Epithelial cell of proximal tubule (primary cell): ENCODE data around the gene ANKRD13D. TPM values are rescaled to one million over a fixed set of nuclear protein-coding genes. Genes with fewer than 3 reads are reported as not detected.

Source experiments
- DNase-seq: peaks from one replicate; pipeline ENCODE4 v3.0.0-alpha.2; 2011; ENCODE audit warnings: low read depth
- H3K4me3 ChIP-seq: 2 replicates; pipeline ENCODE4 v1.5.1; 2011; ENCODE audit warnings: low read depth, mild to moderate bottlenecking, low read length
- total RNA-seq: library from RNA; depleted of rRNA; stranded (reverse); fragments of >200 nt; gene quantifications from 2 replicates; pipeline ENCODE4 v1.2.3, GENCODE V29; 2015
- TF ChIP-seq, protein P1 (sequence below): conservative IDR thresholded peaks from 2 replicates; pipeline ENCODE4 v1.5.1; 2012; ENCODE audit warnings: low read depth, mild to moderate bottlenecking, low read length

ANKRD13D gene
- total RNA-seq, 1 donor from 2014 or later = 32.3 TPM

DNA sequence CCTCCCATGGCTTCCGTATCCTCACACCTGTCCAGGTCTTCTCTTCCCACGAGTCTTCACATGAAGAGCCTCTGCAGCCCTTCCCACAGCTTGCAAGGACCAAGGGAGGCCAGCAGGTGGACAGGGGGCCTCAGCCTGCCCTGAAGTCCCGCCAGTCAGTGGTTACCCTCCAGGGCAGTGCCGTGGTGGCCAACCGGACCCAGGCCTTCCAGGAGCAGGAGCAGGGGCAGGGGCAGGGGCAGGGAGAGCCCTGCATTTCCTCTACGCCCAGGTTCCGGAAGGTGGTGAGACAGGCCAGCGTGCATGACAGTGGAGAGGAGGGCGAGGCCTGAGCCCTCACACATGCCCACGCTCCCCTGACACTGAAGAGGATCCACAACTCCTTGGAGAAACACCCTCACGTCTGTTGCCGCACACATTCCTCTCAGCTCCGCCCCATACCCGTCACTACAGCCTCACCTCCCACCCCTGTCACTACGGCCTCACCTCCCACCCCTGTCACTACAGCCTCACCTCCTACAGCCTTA, 22.5 kb downstream of the ANKRD13D start:
- no peak overlapping the region for H3K4me3 ChIP-seq
- DNase-seq = no peak
- TF ChIP-seq, protein P1, sequence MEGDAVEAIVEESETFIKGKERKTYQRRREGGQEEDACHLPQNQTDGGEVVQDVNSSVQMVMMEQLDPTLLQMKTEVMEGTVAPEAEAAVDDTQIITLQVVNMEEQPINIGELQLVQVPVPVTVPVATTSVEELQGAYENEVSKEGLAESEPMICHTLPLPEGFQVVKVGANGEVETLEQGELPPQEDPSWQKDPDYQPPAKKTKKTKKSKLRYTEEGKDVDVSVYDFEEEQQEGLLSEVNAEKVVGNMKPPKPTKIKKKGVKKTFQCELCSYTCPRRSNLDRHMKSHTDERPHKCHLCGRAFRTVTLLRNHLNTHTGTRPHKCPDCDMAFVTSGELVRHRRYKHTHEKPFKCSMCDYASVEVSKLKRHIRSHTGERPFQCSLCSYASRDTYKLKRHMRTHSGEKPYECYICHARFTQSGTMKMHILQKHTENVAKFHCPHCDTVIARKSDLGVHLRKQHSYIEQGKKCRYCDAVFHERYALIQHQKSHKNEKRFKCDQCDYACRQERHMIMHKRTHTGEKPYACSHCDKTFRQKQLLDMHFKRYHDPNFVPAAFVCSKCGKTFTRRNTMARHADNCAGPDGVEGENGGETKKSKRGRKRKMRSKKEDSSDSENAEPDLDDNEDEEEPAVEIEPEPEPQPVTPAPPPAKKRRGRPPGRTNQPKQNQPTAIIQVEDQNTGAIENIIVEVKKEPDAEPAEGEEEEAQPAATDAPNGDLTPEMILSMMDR = no peak

DNA sequence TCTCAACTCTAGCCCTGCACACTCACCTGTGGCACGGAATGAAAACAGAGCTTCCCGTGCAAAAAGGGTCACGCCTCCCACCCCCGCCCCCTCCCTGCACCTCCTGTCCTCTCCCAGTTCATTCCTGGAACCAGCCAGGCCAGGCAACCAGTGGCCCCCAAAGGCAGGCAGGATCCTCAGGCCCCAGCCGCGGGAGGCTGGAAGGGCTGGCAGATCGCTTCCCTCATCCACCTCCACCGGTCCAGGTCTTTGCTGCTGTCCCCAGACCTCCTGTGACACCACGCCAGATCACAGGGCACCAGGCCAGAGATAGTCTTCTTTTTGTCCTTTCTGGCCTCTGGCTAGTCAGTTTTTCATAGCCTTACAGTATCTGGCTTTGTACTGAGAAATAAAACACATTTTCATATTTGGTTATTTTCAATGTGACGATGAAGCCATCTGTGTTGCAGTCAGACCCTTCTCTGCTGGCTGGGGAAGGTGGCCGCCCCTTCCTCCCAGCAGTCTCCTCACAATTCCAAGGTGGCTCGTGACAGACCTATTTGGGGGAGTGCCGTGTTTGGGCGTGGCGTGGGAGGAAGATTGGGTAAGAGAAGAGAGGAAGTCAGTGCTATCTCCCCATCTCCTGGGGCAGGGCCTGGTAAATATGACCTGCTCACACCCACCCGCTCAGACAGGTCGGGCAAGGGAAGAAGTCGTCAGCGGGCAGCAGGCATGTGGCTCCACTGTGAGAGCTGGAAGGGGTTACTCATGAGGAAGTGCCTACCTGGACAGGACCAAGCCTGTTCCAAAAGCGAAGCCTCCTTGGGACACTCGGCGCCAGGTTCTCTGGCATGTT, 23.3 kb downstream of the ANKRD13D start:
- DNase-seq = no peak
- TF ChIP-seq, protein P1 = no peak
- no peak overlapping the region for H3K4me3 ChIP-seq

DNA sequence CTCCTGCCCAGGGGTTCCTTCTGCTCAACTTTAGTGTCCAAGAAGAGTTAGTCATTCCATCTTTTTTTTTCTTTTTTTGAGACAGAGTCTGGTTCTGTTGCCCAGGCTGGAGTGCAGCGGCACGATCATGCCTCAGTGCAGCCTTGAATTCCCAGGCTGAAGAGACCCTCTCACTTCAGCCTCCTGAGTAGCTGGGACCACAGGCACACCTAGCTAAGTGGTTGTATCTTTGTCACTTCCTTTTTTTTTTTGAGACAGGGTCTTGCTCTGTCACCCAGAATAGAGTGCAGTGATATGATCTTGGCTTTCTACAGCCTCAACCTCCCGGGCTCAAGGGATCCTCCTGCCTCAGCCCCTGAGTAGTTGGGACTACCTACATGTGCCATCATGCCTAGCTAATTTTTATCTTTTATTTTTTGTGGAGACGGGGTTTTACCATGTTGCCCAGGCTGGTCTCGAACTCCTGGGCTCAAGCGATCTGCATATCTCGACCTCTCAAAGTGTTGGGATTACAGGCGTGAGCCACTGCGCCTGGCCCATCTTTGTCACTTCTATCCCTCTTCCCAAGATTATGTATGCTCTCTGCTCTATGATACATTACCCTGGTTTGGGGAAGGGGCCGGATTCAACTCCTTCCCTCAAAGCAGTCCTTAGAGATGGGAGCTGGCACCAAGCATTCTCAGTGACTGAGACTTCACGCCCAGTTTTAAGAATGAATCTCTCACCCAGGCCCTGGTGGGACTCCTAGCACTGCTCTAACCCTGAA, 24.2 kb downstream of the ANKRD13D start:
- TF ChIP-seq, protein P1 = no peak
- no peak overlapping the region for H3K4me3 ChIP-seq

DNA sequence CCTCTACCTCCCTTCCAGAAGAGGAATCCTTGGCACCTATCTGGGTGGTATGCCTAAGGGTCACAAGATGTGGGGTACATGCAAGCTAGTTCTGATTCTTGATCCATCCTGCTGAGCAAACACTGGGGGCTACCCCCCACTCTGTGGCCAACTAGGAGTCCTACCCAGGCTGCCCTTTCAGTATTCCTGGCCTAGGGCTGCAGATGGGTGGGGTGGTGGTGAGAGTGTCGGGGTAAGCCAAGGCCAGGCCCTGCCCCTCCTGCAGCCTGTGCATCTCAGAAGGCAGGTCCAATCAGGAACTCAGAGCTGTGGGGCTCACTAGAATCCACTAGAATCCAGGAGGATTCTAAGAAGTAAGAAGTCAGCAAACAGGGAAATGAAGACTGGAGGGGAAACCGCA, 25.1 kb downstream of the ANKRD13D start:
- H3K4me3 ChIP-seq = no peak overlapping the region
- TF ChIP-seq, protein P1 = no peak
- DNase-seq = no peak

More for the DNA sequence above, 24.2 kb downstream of the ANKRD13D start:
- no peak for DNase-seq

DNA sequence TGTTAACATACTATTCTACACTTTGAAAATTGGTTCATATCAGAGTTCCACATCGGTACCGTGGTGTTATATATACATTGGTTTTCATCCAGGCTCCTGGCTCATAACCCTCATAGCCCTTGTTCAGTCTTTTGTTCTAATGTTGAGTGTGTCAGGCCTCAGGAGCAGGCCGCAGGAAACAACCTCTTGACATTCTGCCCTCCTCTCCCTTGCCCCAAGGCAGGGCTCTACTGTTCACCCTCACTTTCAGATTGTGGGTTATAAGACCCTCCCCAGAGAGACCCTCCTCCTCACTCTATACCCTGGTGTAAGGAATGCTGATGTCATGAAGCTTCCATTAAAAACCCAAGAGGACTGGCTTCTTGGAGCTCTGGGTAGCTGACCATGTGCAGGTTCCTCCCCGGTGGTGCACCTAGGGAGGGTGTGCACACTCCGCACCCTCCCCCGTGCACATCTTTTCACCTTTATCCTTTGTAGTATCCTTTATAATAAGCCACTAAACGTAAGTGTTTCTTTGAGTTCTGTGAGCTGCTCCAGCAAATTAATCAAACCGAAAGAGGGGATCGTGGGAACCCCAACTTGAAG, 26.3 kb downstream of the ANKRD13D start:
- TF ChIP-seq, protein P1 = no peak
- no peak for DNase-seq
- no peak overlapping the region for H3K4me3 ChIP-seq

DNA sequence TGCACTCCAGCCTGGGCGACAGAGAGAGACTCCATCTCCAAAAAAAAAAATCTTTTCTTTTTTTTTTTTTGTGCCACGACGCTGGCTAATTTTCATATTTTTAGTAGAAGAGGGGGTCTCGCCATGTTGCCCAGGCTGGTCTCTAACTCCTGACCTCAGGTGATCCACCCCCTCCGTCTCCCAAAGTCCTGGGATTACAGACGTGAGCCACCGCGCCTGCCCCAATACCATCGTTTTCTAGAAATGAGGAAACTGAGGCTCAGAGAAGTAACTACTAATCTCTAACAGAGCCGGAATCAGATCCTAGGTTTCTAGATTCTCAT, 27.7 kb downstream of the ANKRD13D start:
- H3K4me3 ChIP-seq = peak overlapping the region; percentile 97
- no peak for DNase-seq
- TF ChIP-seq, protein P1 = no peak
